Measurements from ENCODE around the gene AKAP6. TPM values are rescaled to one million over a fixed set of nuclear protein-coding genes. Genes with fewer than 3 reads are reported as not detected.
A peak's percentile ranks its signal among the peaks of the same experiment; 100 is the strongest.

The AKAP6 gene
- 5.7 TPM for polyA plus RNA-seq (2013, experiment 1 of 2; ENCODE audit: insufficient read length)
- 16.1 TPM for polyA plus RNA-seq (2013, experiment 2 of 2; ENCODE audit: insufficient read length)

GRCh38 chr14:32329146-32329545, at the start of gene AKAP6:
Gene AKAP6, plus strand, starts transcription at chr14:32329298. Its CDS starts 104,196 bp downstream, at chr14:32433494.
- DNase-seq = no peak

GRCh38 chr14:32286602-32287001, 42.5 kb upstream of the AKAP6 start:
- no peak for DNase-seq

- no peak for DNase-seq
These were observed 32.7 kb upstream of the AKAP6 start for GRCh38 chr14:32296366-32296765.

- no peak for DNase-seq
These were observed 30.8 kb upstream of the AKAP6 start for GRCh38 chr14:32298346-32298745.

GRCh38 chr14:32300136-32300535, 29.0 kb upstream of the AKAP6 start:
- DNase-seq = no peak

- DNase-seq = no peak
These were observed 25.2 kb upstream of the AKAP6 start for GRCh38 chr14:32303865-32304264.

GRCh38 chr14:32304296-32304695, 24.8 kb upstream of the AKAP6 start:
- DNase-seq = no peak

GRCh38 chr14:32306549-32306948, 22.5 kb upstream of the AKAP6 start:
- DNase-seq = no peak

- DNase-seq = peak; percentile 55
These were observed 21.1 kb upstream of the AKAP6 start for GRCh38 chr14:32307881-32308582.

GRCh38 chr14:32310876-32311275, 18.2 kb upstream of the AKAP6 start:
- DNase-seq = no peak

- DNase-seq = peak; percentile 28
These were observed 17.6 kb upstream of the AKAP6 start for GRCh38 chr14:32311294-32312009.

GRCh38 chr14:32312010-32312331, 17.1 kb upstream of the AKAP6 start:
- DNase-seq = no peak

GRCh38 chr14:32313844-32314376, 15.2 kb upstream of the AKAP6 start:
- no peak for DNase-seq

- DNase-seq = no peak
These were observed 10.9 kb upstream of the AKAP6 start for GRCh38 chr14:32318087-32318795.

- peak; percentile 40 for DNase-seq
These were observed 9.6 kb upstream of the AKAP6 start for GRCh38 chr14:32319368-32320049.

- no peak for DNase-seq
These were observed 4.5 kb upstream of the AKAP6 start for GRCh38 chr14:32324601-32325000.

- DNase-seq = no peak
These were observed 1.7 kb upstream of the AKAP6 start for GRCh38 chr14:32327255-32327961.

GRCh38 chr14:32329690-32330285, 690 bp downstream of the AKAP6 start:
- no peak for DNase-seq

- DNase-seq = no peak
These were observed 1.4 kb downstream of the AKAP6 start for GRCh38 chr14:32330351-32331111.

- no peak for DNase-seq
These were observed 2.1 kb downstream of the AKAP6 start for GRCh38 chr14:32331206-32331605.

All from fibroblast of skin of back (primary cell).